Activated CD4-positive, alpha-beta T cell treated with anti-CD3 and anti-CD28 coated beads for 48 hours (primary cell): ENCODE results near the gene FBXO30.

Experiments used
- DNase-seq: peaks from one replicate; pipeline ENCODE4 v3.0.0-alpha.2; 2020

The FBXO30 gene

GRCh38 chr6:145744619-145745018 lies 70.0 kb downstream of the FBXO30 start:
- DNase-seq, result no peak
